NK-92 treated with Interleukin-12 subunit alpha and Interleukin-12 subunit beta, amount 100 ng/mL, for 24 hours (cell line): Measurements from ENCODE around the gene ANKRD13B.
"Not testable (repeated sequence)": the region's sequence is repeated elsewhere in the genome, so short reads cannot be mapped to it uniquely, and the experiment has no call there.

Experiments used
- DNase-seq: peaks from one replicate; lab custom pipeline; 2025; lab: John Stamatoyannopoulos, UW

Gene ANKRD13B

GRCh38 chr17:29592850-29593551, at the start of gene ANKRD13B:
TSS of gene ANKRD13B (plus strand) at chr17:29593132. CDS start at chr17:29593622, 490 bp downstream.
- DNase-seq: peak; percentile 38

DNA sequence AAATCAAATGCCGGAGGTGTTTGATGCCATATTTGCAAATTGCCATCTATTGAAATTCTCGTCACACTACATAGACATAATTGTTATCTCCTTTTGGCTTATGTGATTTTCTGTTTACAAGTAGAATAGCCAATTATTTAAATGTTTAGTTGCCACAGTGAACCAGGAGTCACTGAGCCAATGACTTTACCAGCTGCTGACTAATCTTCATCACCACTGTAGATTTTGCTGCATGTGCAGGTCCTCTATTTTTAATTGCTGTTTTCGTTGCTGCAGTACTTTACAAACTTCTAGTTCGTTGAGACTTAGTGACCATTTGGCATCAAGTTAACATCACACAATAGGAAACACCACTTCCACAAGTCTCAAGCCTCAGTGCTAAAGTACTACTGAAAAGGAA, 48.9 kb upstream of the ANKRD13B start:
- DNase-seq: no peak

GRCh38 chr17:29546085-29546484, 46.8 kb upstream of the ANKRD13B start:
- DNase-seq: no peak

- no peak for DNase-seq
Observed at GRCh38 chr17:29546830-29547229, 46.1 kb upstream of the ANKRD13B start.

- DNase-seq: no peak
Observed at GRCh38 chr17:29549177-29549923, 43.6 kb upstream of the ANKRD13B start.

DNA sequence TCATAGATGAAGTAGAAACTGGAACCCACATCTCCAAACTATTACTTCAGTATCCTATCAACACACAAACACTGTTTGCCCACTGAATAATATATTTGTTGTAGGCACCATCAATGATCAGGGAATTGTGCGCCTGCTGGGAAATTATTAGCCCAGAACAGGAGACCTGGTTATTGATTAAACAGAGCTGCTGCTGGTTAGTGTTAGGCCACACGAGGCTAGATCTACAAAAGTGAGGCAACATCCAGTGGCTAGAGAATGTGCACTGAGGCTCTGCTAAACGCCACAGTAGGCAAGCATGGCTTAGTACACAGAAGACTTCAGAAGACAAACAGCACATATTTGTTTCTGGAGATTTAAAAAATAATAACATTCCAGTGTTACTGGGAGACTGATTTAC, 37.1 kb upstream of the ANKRD13B start:
- DNase-seq: no peak

GRCh38 chr17:29557085-29557738, 35.7 kb upstream of the ANKRD13B start:
- no peak for DNase-seq

DNA sequence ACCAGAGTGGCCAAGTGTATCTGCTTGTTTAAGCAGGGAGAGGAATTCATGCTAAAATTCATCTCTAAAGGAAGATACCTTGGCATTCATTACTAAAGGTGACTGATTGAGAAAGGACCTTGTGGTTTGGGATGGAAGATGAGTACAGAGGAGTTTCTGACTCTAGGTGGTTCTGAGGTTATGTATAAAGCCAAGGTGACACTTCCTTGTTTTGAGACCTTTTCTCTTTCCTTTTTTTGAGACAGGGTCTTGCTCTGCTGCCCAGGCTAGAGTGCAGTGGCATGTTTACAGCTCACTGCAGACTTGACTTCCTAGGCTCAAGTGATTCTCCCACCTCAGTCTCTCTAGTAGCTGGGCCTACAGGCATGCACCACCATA, 35.2 kb upstream of the ANKRD13B start:
- no peak for DNase-seq

GRCh38 chr17:29558139-29558538, 34.8 kb upstream of the ANKRD13B start:
- DNase-seq: not testable (repeated sequence)

GRCh38 chr17:29559640-29560039, 33.3 kb upstream of the ANKRD13B start:
- DNase-seq: no peak

GRCh38 chr17:29560316-29560715, 32.6 kb upstream of the ANKRD13B start:
- no peak for DNase-seq

DNA sequence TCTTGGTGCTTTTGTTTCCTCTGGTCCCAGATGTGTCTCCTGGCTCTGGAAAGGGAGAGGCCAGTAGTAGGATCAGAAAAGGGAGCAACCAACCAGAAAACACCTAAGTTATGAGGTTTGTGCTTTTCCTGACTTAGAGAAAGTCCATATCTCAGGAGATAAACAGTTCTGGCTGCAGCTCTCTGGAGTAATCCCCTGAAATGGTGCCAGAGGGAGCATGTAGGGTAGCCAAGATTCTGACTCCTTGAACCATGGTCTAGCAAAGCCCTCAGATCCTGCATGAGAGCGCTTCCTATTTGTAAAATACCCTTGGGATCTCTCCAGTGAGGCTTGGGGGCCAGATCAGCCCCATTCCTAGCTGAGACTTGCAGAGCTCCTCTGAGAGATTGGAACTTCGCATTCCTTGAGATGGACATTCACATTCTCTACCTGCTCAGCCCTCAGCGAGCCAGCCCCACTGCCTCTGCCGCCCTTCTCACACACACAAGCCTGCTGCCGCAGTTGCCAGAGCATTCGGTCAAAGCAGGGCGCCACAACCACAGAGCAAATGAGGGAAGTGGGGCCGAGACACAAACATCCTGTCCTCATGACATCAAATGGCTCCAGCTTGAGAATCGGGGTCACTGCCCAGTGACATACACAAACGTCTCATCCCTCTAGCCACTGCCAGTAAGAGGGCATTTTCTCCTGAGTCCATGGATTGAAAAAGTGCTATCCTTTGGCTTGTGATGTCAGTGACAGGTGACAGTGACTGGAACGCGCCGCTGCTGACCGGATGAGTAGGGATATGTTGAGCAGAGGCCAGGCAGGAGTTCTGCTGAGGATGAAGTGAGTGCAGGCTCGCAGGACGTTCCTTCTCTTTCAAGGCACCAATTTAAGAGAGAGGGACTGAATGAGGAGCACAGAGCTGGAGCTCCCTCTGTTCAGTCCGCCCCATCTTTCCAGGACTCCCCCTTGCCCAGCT, 31.1 kb upstream of the ANKRD13B start:
- no peak for DNase-seq

- no peak for DNase-seq
Observed at GRCh38 chr17:29562615-29563014, 30.3 kb upstream of the ANKRD13B start.

DNA sequence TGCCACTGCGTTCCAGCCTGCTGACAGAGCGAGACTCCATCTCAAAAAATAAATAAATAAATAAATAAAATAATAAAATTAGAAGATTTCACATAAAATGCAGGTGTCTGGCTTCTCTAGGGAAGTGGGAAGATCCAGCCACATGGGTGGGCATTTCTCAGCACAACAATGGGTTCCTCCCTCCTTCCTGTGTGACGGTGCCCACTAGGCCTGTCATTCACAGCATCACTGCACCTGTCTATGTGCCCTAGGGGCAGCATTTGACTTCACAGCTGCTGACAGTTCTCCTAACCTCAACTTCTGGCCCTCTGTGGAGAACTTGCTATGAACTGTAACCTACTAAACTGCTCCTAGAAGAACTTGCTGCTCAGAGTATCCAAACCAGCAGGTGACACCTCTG, 29.1 kb upstream of the ANKRD13B start:
- DNase-seq: no peak

DNA sequence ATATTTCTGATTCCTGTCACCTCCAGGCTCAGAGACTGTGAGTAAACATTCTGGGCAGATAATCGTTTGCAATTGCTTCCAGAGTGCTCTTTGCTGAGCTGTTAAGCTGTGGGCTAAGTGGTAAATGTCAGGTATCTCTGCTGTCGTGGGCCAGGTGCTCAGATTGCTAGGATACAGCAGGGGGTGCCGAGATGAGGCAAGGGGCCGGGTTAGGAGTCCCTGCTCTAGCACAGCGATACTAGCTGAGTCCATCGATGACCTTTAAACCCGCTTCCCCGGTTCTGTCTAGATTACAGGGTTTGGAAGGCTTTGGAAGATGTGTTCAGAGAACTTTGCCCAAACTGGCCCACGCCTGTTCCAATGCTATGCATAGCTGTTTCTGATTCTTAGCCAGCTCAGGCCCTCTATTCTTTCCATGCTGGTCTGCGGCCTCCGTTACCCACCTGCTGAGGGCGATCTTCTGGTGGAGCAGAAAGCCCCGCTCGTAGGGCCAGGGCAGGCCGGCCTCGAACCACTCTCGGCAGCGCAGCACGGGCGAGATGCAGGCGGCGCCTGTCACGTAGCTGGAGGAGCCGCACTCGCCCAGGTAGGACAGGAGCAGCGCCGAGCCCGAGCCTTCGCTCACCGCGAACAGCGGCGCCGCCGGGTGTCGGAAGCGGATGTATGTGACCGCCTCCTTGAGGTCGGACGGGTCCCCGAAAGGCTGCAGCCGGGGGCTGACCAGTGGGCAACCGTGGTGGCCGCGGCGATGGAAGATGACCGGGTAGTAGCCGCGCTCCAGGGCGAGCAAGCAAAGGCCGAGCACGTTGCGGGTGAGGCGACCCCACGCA, 27.1 kb upstream of the ANKRD13B start:
- peak; percentile 42 for DNase-seq

GRCh38 chr17:29566473-29567303, 26.2 kb upstream of the ANKRD13B start, which contains the start of gene ABHD15:
TSS of gene ABHD15 (minus strand) at chr17:29567037. CDS start at chr17:29566966, 71 bp downstream.
- peak; percentile 61 for DNase-seq

DNA sequence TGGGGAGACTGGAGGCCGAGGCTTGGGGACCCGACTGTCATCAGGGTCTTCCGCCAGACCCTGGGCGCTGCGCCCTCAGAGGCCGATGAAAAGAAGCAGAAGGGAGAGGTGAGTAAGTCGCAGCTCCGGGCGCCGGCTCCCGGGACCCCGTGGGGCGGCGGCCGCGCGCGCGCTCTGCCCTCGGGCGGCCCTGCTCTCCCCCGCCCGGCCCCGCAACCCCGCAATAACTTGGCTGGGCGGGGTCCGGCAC, 25.7 kb upstream of the ANKRD13B start:
- no peak for DNase-seq

DNA sequence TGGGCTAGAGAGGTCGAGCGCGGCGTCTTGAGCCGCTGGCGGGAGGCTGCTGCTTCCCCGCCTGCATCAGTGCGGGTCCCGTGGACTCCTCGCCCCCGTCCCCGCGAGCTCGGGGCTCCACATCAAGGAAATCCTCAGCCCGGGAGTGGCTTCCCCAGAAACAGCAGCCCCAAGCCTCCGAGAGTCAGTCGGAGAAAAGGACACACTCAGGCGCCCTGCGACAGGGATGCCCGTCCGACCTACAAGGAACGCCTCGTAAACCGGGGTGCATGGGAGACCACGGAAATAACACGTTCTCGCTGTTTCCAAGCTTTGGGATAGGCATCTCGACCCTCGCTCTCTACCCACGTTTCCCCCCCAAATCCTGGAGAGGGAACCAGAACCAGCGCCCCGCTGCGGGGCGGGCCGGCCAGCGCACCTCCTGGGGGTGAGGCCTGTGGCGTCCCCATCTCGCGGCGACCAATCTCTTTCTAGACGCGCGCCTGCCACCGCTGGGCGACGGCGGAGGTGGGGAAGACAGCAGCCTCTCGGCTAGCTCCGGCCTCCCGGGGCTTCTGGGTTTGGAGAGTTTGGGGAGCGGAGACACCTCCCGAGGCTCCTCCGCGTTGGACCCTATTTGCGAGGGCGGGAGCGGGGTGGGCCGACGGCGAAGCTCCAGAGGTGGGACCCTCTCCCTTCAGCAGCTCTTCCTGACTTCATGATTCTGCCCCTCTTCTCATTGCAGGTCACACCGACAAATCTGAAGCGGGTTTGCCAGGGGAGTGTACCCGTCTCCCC, 25.2 kb upstream of the ANKRD13B start:
- DNase-seq: peak; percentile 62
